PFSK-1 (cell line): Measurements from ENCODE around the gene SEC23A.

ENCODE experiments used
- POLR2AphosphoS5 ChIP-seq: IDR thresholded peaks from 2 replicates; pipeline ENCODE4 v1.6.1; 2012; ENCODE audit warnings: low read depth, mild to moderate bottlenecking, control low read depth, low read length, moderate library complexity
- SIN3A ChIP-seq: IDR thresholded peaks from 2 replicates; pipeline ENCODE4 v1.6.1; 2012; ENCODE audit warnings: mild to moderate bottlenecking, low read length, moderate library complexity, borderline replicate concordance; ENCODE audit not compliant: insufficient read depth
- TAF1 ChIP-seq: IDR thresholded peaks from 2 replicates; pipeline ENCODE4 v1.6.1; 2012; ENCODE audit warnings: low read length, control low read depth, borderline replicate concordance; ENCODE audit not compliant: insufficient read depth

- TF ChIP-seq POLR2AphosphoS5 (no peak), SIN3A (no peak), TAF1 (no peak)
Measured at GRCh38 chr14:38982278-38982677, 120.8 kb downstream of the SEC23A start.
